ENCODE measurements around the gene FBXO40.

GRCh38 chr3:121552379-121552778 is 40.8 kb upstream of the FBXO40 start:
- TF ChIP-seq CTCF (IDR thresholded peaks at IDR 0.05) (no peak), POLR2A (IDR thresholded peaks at IDR 0.05) (no peak), EP300 (IDR thresholded peaks at IDR 0.05) (no peak)

All from stomach (tissue), 4 donors.